NOMO-1 treated with DMSO at 0.1 percent for 48 hours (cell line): Measurements from ENCODE around the gene SLC29A3.

Experiments used
- DNase-seq: peaks from one replicate; lab custom pipeline; 2025; ENCODE audit not compliant: unreplicated experiment; lab: John Stamatoyannopoulos, UW

Gene SLC29A3

DNA sequence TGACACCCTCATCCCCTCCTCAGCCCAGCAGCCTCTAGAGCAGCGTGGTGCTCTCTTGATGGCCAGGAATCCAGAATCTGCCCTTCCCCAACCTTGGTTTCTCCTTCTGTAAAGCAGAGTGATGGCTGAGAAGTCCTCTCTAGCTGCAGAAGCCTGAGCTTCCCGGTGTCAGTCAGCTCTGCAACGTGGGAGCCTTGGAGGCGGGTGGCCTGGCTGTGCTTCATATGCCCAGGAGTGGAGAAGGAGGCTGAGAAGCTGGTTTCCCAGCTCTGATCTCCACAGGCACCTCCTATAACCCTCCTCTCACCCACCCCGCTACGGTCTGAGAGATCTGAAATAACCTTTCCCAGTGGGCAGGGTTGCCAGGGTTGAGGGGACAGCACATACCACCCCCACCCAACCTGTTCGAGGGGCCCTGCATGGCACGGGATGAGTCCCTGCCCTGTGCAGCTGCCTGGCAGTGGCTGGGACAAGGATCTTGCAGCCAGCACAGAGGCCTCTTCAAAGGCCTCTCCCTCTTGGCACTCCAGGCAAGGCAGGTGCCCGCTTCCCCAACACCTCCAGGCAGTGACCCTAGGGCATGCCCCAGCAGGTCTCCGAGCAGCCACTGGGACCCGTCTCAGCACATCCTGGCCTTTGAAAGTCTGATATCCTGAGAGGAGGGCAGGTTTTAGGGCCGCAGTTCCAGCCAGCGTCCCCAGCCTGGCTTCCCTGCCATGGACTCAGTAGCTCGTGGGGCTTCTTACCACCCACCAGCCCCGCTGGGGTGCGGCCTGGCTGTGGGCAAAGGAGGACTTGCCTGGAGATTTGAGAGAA is 18.3 kb upstream of the SLC29A3 start:
- DNase-seq, result no peak

- DNase-seq, result no peak
Measured at GRCh38 chr10:71301371-71301916, 17.6 kb upstream of the SLC29A3 start.

- no peak for DNase-seq
Measured at GRCh38 chr10:71302451-71302850, 16.6 kb upstream of the SLC29A3 start.

DNA sequence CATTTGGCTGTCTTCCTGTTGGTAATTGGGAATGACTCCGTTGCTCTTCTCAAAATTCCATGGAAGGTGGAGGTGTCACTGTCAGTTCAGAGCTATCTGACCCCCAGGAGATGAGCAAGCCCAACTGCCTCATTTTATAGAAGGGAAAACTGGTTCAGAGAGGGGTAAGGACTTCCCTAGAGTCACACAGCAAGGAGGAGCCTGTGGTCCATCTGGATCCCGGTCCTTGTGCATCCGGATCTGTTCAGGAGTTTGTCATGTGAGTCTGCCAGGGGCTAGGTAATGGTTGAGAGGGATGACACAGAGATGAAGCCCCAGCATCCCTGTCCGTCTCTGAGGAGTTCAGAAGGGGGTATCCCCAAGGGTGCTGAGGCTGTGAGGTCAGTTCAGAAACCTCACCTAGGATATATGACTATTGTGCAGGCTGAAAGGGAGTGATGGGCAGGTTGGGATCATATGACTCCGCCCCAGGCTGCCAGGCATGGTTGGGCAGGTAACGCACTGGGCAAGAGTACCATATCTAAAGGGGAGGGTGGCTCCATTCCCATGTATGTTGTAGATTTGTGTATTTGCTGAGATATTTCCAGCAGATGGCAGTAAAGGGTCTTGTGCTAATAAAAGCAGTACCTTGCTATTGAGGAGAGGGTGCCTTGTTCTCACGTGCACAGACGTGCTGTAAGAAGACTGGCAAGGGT is 16.0 kb upstream of the SLC29A3 start:
- peak; percentile 69 for DNase-seq

DNA sequence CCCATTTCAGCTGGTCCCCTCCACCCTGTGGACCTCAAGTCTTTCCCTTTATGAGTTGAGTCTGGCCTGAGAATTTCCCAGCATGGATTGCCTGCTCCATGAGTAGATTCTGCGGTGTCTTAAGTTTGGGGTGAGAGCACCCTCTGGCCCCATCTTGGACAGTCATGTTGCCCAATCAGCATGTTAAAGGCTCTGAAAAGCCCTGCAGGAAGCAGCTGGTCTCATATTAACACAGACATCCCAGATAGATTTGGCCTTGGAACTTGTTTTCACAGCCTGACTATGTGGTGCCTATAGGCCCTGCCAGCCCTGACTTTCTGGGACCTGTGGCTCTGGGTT is 15.5 kb upstream of the SLC29A3 start:
- DNase-seq, result no peak

GRCh38 chr10:71304914-71305313 is 14.1 kb upstream of the SLC29A3 start:
- DNase-seq, result no peak

DNA sequence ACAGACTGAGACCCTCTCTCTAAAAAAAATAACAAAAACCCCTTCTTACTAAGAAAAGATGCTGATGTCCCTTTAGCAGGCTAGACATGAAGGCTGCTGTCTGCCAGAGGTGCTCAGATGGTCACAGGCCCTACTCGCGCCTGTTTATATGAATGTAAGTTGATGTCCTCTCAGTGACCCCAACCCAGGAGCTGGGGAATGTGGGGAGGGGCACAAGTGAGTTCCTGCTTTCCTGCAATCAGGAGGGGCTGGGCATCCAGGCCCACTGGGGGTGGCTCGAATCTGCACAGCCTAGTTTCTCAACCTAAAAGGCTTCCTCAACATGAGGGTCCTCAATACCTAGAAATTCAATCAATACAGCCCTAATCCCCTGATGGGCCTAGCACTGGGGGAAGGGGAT is 12.1 kb upstream of the SLC29A3 start:
- no peak for DNase-seq

DNA sequence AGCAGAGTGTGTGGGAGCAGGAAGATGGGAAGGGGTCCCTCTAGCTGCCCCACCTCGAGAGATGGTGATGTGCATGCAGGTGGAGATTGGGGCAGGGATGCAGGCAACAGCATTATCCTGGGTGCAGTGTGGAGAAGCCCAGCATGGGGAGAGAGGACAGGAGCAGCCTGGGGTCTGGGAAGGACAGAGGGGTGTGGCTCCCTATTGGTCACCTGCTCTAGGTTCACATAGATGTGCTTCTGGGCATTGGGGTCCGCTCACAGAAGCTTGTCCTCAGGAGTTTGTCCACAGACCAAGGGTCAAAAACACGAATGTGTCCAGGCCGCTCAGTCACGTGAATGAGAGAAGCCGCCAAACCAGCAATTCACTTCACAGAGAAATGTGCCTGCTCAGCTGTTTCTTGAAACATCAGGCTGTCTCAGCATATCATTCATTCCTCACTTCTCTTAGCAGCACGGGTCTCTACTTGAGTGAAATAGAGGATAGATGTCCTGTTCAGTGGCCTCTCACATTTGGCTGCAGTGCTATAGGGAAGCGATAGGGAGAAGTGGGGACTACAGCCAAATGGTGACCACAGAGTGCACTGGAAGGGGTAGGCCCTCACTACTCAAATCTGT is 11.5 kb upstream of the SLC29A3 start:
- no peak for DNase-seq

- DNase-seq, result no peak
Measured at GRCh38 chr10:71308244-71308643, 10.8 kb upstream of the SLC29A3 start.

DNA sequence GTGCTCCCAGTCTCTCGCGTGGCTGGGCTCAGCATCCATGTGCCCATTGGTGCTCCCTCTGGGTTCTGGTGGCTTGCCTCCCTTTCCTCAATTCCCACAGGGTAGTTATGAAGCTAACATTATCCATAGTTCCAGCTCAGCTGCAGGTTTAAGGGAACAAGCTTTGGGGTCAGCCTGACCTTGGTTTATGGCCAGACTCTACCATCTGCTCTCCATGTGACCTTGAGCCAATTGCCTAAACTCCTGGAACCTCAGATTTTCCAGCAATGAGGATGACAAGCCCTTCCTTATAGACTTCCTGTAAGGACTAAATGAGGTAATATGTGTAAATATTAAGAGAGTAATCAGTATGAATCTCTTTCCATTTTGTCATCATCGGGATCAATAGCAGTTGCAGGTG is 10.1 kb upstream of the SLC29A3 start:
- DNase-seq, result no peak

- peak; percentile 22 for DNase-seq
Measured at GRCh38 chr10:71309919-71310318, 9.1 kb upstream of the SLC29A3 start.

DNA sequence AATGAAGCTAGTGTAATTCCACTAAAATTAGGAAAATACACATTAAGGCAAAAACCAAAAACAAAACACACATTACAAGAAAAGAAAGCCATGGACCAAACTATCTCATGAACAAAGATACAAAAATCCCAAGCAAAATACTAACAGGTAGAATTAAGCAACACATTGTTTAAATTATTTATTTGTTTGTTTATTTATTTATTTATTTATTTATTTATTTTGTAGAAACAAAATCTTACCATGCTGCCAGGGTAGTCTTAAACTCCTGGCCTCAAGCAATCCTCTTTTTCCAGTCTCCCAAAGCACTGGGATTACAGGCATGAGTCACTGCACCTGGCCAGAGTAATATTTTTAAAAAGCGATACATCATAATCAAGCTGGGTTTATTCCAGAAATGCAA is 6.8 kb upstream of the SLC29A3 start:
- DNase-seq, result no peak

- no peak for DNase-seq
Measured at GRCh38 chr10:71312811-71313789, 6.0 kb upstream of the SLC29A3 start.

DNA sequence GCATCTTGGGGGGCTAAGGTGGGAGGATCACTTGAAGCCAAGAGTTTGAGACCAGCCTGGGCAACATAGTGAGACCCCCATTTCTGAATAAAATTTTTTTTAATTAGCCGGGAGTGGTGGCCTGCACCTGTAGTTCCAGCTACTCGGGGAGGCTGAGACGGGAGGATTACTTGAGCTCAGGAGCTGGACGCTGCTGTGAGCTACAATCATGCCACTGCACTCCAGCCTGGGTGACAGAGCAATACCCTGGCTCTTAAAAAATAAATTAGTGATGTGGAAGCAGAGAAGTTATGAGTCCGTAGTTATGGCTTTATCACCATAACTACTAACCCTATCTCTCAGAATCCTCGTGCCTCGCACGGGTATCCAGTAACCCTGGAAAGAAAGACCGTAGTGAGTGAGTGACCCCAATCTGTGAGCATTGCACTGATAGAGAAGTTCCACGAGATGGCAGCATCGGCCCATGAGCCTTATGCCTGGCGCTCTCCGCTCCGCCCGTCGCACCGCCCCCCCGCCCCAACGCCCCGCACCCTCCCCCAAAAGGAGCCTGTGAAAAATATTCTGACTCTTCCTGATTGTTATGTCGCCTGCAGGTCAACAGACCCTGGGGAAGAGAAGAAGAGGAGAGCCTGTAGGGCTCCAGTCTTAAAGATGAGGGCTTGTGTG is 4.9 kb upstream of the SLC29A3 start:
- peak; percentile 15 for DNase-seq

GRCh38 chr10:71314694-71315225 is 4.3 kb upstream of the SLC29A3 start:
- DNase-seq, result no peak

DNA sequence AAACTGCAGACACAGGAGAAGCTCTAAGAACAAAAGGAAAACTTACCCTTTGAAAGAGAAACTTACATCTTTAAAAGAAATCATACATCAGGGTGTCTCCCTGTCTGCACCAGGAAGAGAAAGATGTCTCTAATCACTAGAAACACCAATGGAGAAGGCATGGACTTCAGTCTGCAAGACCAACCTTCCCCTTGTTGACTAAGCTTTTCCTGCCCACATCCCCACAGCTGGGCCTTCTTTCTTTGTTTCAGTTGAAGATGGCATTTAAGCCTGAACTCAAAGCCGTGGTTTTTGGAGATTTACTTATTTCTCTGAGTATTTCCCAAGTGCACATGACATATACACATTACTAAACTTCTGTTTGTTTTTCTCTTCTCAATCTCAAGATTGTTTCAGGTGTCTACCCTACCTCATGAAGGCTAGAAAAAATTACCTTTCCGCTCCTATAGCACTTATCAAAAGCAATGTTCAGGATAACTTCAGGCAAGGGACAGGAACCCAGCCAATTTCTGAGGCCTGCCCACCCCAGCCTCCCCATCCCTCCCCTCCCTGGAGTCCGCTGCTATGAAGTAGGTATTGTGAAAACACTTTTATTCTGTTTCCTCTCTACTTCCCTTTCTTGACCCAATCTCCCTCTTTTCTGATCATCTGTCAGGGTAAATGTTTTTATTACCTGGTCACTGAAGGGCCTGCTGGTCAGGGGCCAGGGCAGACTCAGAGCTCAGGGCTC is 2.8 kb upstream of the SLC29A3 start:
- DNase-seq, result peak; percentile 36

- DNase-seq, result no peak
Measured at GRCh38 chr10:71316786-71317160, 2.3 kb upstream of the SLC29A3 start.

DNA sequence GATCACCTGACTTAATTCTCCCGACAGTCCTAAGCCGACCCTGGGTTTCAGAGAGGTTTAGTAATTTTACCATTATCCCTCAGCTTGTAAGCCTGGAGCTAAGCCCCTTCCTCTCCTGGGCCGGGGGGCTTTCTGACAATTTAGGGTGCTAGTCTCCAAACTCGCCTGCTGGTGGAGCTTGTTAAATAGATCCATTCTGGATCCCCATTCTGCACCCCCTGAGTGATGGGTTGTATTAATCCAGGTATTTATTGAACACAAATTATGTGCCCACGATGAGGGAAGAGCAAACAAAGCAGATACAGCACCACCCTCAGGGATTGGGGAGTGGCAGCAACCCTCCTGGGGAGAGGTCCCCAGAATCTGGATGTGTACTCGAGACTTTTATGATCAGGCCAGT is 1.3 kb upstream of the SLC29A3 start:
- DNase-seq, result no peak

DNA sequence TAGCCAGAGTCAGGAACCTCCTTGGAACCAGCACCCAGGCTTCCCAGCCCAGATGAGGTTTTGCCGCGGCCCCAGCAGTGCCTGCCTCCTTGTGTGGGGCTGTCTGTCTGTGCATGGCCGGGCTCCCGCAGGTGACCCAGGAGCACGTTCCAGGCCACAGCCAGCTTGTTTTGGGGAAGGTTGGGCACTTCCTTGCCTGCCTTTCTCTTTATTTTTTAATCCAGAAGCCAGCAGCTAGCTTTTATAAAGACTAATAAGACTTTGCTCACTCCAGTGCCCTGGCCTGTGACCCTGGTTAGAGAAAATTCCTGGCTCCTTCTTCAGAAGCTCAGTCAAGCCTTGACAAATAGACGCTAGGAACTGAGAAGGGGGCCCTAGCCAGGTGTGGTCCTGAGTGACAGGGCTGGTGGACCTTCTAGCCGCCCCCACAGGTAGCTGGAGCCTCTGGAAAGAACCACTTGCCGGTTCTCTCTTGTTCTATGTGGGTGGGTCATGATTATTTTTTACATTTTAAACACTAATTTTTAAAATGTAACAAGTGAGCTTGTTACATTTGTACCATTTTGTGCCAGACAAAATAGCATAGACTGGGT is 837 bp downstream of the SLC29A3 start:
- DNase-seq, result no peak
